Neural cell (in vitro differentiated cells): ENCODE measurements around the gene BRMS1.
A peak's percentile ranks its signal among the peaks of the same experiment; 100 is the strongest.

Experiments used
- EP300 ChIP-seq: fragments of 450-650 bp; conservative IDR thresholded peaks from 2 replicates; pipeline ENCODE4 v1.6.1; 2014; ENCODE audit warnings: antibody characterized with exemption, mild to moderate bottlenecking, moderate library complexity; ENCODE audit not compliant: poor library complexity, severe bottlenecking
- EZH2 ChIP-seq: fragments of 200-600, 300-800 bp; shearing (Covaris generic), sonication (generic); IDR thresholded peaks from 2 replicates; pipeline ENCODE4 v1.6.1; 2014; ENCODE audit warnings: antibody characterized with exemption, low read length, borderline replicate concordance, mild to moderate bottlenecking; ENCODE audit not compliant: insufficient read depth, poor library complexity, severe bottlenecking
- MXI1 ChIP-seq: fragments of 450-650 bp; conservative IDR thresholded peaks from 2 replicates; pipeline ENCODE4 v1.6.1; 2014; ENCODE audit warnings: antibody characterized with exemption, mild to moderate bottlenecking; ENCODE audit not compliant: poor library complexity, severe bottlenecking
- POLR2AphosphoS5 ChIP-seq: IDR thresholded peaks from 2 replicates; pipeline ENCODE4 v1.6.1; 2012
- RAD21 ChIP-seq: fragments of 450-650 bp; conservative IDR thresholded peaks from 2 replicates; pipeline ENCODE4 v1.6.1; 2014; ENCODE audit warnings: antibody characterized with exemption, mild to moderate bottlenecking, moderate library complexity
- REST ChIP-seq: IDR thresholded peaks from 2 replicates; pipeline ENCODE4 v1.6.1; 2012; ENCODE audit warnings: borderline replicate concordance
- TAF1 ChIP-seq: IDR thresholded peaks from 2 replicates; pipeline ENCODE4 v1.6.1; 2012; ENCODE audit warnings: low read depth
- TF ChIP-seq, protein P1 (sequence below): fragments of 450-650 bp; IDR thresholded peaks from 2 replicates; pipeline ENCODE4 v1.5.1; 2014; ENCODE audit warnings: antibody characterized with exemption, mild to moderate bottlenecking, moderate library complexity; ENCODE audit not compliant: poor library complexity, severe bottlenecking

DNA sequence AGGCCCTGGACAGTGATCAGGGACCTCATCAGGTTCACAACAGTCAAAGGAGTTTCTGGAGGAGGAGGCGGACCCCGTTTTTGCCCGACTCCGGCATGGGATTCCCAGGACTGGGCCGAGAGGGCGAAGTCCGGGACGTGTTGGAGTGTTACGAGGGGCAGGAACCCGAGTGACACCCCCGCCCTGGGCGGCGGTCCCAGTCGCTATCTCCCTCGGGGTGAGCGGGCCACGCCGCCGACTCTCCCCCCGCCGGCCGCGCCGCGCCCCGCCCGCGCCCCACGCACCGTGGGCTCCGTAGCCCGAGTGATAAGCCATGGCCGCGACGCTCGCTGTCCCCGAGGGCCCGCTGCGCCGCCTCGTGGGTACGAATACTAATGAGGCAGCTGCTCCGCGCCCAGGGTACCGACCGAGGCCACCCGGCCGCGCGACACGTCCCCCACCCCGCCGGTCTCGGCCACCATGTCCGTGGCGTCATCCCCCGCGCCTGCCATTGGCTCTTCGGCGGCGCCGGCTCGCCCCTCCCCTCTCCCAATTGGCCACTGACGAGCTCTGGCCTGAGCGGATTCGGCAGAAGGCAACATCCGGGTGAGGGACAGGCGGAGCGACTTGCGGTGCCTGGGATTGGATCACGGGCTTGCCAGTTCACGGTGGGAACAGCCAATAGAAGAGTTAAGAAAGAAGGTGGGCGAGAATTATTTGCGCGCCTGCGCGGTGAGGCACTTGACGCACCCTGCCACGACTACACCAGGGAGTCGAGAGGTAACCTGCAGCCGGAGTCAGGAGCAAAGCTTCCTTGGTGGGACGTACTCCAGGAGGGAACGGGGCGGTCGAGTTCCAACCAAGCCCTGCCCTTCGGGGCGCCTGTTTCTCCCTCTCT, 56.0 kb downstream of the BRMS1 start, which contains the start of gene YIF1A:
- TF ChIP-seq, protein P1, sequence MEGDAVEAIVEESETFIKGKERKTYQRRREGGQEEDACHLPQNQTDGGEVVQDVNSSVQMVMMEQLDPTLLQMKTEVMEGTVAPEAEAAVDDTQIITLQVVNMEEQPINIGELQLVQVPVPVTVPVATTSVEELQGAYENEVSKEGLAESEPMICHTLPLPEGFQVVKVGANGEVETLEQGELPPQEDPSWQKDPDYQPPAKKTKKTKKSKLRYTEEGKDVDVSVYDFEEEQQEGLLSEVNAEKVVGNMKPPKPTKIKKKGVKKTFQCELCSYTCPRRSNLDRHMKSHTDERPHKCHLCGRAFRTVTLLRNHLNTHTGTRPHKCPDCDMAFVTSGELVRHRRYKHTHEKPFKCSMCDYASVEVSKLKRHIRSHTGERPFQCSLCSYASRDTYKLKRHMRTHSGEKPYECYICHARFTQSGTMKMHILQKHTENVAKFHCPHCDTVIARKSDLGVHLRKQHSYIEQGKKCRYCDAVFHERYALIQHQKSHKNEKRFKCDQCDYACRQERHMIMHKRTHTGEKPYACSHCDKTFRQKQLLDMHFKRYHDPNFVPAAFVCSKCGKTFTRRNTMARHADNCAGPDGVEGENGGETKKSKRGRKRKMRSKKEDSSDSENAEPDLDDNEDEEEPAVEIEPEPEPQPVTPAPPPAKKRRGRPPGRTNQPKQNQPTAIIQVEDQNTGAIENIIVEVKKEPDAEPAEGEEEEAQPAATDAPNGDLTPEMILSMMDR = peak; percentile 64
- TF ChIP-seq MXI1 (peak; percentile 87), EZH2 (no peak), REST (peak; percentile 14), EP300 (peak; percentile 53), POLR2AphosphoS5 (peak; percentile 86), RAD21 (peak; percentile 24), TAF1 (no peak)
